ENCODE measurements around the gene TMEM219. TPM values are rescaled to one million over a fixed set of nuclear protein-coding genes. Genes with fewer than 3 reads are reported as not detected.

The TMEM219 gene
- total RNA-seq, 4 donors from 2014 or later, result 149 to 210 (median 158) TPM

GRCh38 chr16:29922986-29923501, 38.8 kb upstream of the TMEM219 start:
- H3K4me3 ChIP-seq, result no peak overlapping the region
- 96% methylated on average over 12 of the region's 12 CpGs; no CpG with 5 or more reads in 1 of the 2 donors for WGBS, 2 donors (ENCODE audit: low coverage in 1 of 2)
- no peaks in the 10 kb centered on the region for H3K27me3 ChIP-seq
- peaks cover 14 to 23% (median 21%) of the 10 kb centered on the region in 4 donors for H3K4me1 ChIP-seq
- H3K9me3 ChIP-seq, result no peaks in the 10 kb centered on the region
- H3K36me3 ChIP-seq, result peaks cover 0 to 20% (median 8%) of the 10 kb centered on the region in 4 donors
- in situ Hi-C loops (cut with MboI; ENCODE audit: low pct_ligation_motif_present in 1 of 4, low pct_unique_long_range_greater_than_20kb in 1 of 4, low sequenced_read_pairs in 3 of 4), result no loop called here
- no peak for DNase-seq
- TF ChIP-seq POLR2A (IDR thresholded peaks at IDR 0.05) (no peak), POLR2AphosphoS5 (IDR thresholded peaks at IDR 0.05) (no peak), EP300 (IDR thresholded peaks at IDR 0.05; ENCODE audit: low read depth) (no peak), CTCF (IDR thresholded peaks at IDR 0.05) (no peak)
- intact Hi-C loops (cut with DNase I; ENCODE audit: low total_unique reads), result no loop called here
- no peak overlapping the region for H3K27ac ChIP-seq

- Histone ChIP-seq H3K36me3 (peaks cover 0 to 20% (median 3%) of the 10 kb centered on the region in 4 donors), H3K27me3 (no peaks in the 10 kb centered on the region), H3K9me3 (no peaks in the 10 kb centered on the region), H3K27ac (peak overlapping the region; percentile 87 to 96 (median 92)), H3K4me1 (peaks cover 14 to 23% (median 21%) of the 10 kb centered on the region in 4 donors), H3K4me3 (peak overlapping the region; percentile 92 to 100 (median 93))
- no peak for DNase-seq
- TF ChIP-seq POLR2A (IDR thresholded peaks at IDR 0.05) (no peak), EP300 (IDR thresholded peaks at IDR 0.05; ENCODE audit: low read depth) (no peak), POLR2AphosphoS5 (IDR thresholded peaks at IDR 0.05) (no peak), CTCF (IDR thresholded peaks at IDR 0.05) (no peak)
- in situ Hi-C loops (cut with MboI; ENCODE audit: low pct_ligation_motif_present in 1 of 4, low pct_unique_long_range_greater_than_20kb in 1 of 4, low sequenced_read_pairs in 3 of 4) (no loop called here), intact Hi-C loops (cut with DNase I; ENCODE audit: low total_unique reads) (no loop called here)
- 5% methylated on average over 4 to 9 of the region's 9 CpGs for WGBS, 2 donors (ENCODE audit: low coverage in 1 of 2)
Observed at GRCh38 chr16:29925105-29925756, 36.6 kb upstream of the TMEM219 start.

GRCh38 chr16:29925781-29926710, 35.8 kb upstream of the TMEM219 start, which contains the start of gene KCTD13:
KCTD13 (minus strand) TSS chr16:29926226; CDS start chr16:29926033, 193 bp downstream.
- peak; percentile 89 for DNase-seq
- intact Hi-C loops (cut with DNase I; ENCODE audit: low total_unique reads), result no loop called here
- H3K36me3 ChIP-seq, result peaks cover 0 to 19% (median 3%) of the 10 kb centered on the region in 4 donors
- TF ChIP-seq EP300 (IDR thresholded peaks at IDR 0.05; ENCODE audit: low read depth) (no peak), CTCF (IDR thresholded peaks at IDR 0.05) (no peak), POLR2A (IDR thresholded peaks at IDR 0.05) (peak; percentile 86), POLR2AphosphoS5 (IDR thresholded peaks at IDR 0.05) (peak; percentile 92 to 97 (median 94))
- no peaks in the 10 kb centered on the region for H3K27me3 ChIP-seq
- in situ Hi-C loops (cut with MboI; ENCODE audit: low pct_ligation_motif_present in 1 of 4, low pct_unique_long_range_greater_than_20kb in 1 of 4, low sequenced_read_pairs in 3 of 4), result no loop called here
- 0 to 2% methylated on average over 1 to 68 of the region's 89 CpGs for WGBS, 2 donors (ENCODE audit: low coverage in 1 of 2)
- peaks cover 14 to 23% (median 21%) of the 10 kb centered on the region in 4 donors for H3K4me1 ChIP-seq
- H3K9me3 ChIP-seq, result no peaks in the 10 kb centered on the region
- peak within 1 kb of the TSS; percentile 92 to 100 (median 93) for H3K4me3 ChIP-seq
- peak within 1 kb of the TSS; percentile 87 to 96 (median 92) for H3K27ac ChIP-seq

- Histone ChIP-seq H3K36me3 (peaks cover 0 to 12% (median 3%) of the 10 kb centered on the region in 4 donors), H3K9me3 (no peaks in the 10 kb centered on the region), H3K4me1 (peaks cover 14 to 23% (median 21%) of the 10 kb centered on the region in 4 donors), H3K27ac (peak overlapping the region; percentile 87 to 96 (median 92)), H3K27me3 (no peaks in the 10 kb centered on the region), H3K4me3 (peak overlapping the region; percentile 92 to 100 (median 93))
- WGBS, 2 donors (ENCODE audit: low coverage in 1 of 2), result 3 to 4% methylated on average over 5 to 12 of the region's 12 CpGs
- TF ChIP-seq POLR2A (IDR thresholded peaks at IDR 0.05) (no peak), CTCF (IDR thresholded peaks at IDR 0.05) (no peak), EP300 (IDR thresholded peaks at IDR 0.05; ENCODE audit: low read depth) (no peak), POLR2AphosphoS5 (IDR thresholded peaks at IDR 0.05) (no peak)
- DNase-seq, result peak; percentile 47
- in situ Hi-C loops (cut with MboI; ENCODE audit: low pct_ligation_motif_present in 1 of 4, low pct_unique_long_range_greater_than_20kb in 1 of 4, low sequenced_read_pairs in 3 of 4), result no loop called here
- intact Hi-C loops (cut with DNase I; ENCODE audit: low total_unique reads), result no loop called here
Observed at GRCh38 chr16:29926711-29927052, 35.2 kb upstream of the TMEM219 start.

Data from transverse colon (tissue), 4 donors.